HepG2 (cell line): ENCODE measurements around the gene ASXL1. TPM values are rescaled to one million over a fixed set of nuclear protein-coding genes. Genes with fewer than 3 reads are reported as not detected.

Source experiments
- AHDC1 ChIP-seq: sonication (generic); formaldehyde crosslinking; IDR thresholded peaks from 2 replicates; pipeline ENCODE4 v1.5.1; 2020; ENCODE audit warnings: mild to moderate bottlenecking, missing genetic modification reagents, borderline replicate concordance
- ATM ChIP-seq: fragments of 450-650 bp; IDR thresholded peaks from 2 replicates; pipeline ENCODE4 v1.7.1; 2017; ENCODE audit warnings: mild to moderate bottlenecking, borderline replicate concordance
- CENPX ChIP-seq: sonication (generic); formaldehyde crosslinking; IDR thresholded peaks from 2 replicates; pipeline ENCODE4 v1.9.0; 2021; ENCODE audit warnings: mild to moderate bottlenecking, missing genetic modification reagents, moderate library complexity
- NPAS2 ChIP-seq: sonication (generic); formaldehyde crosslinking; IDR thresholded peaks from 2 replicates; pipeline ENCODE4 v1.8.0; 2022; ENCODE audit warnings: mild to moderate bottlenecking, missing genetic modification reagents, borderline replicate concordance
- PBX2 ChIP-seq: IDR thresholded peaks from 2 replicates; pipeline ENCODE4 v1.6.1; 2016; ENCODE audit warnings: control low read depth
- TFDP2 ChIP-seq: sonication (generic); formaldehyde crosslinking; IDR thresholded peaks from 2 replicates; pipeline ENCODE4 v1.4.0; 2020; ENCODE audit warnings: missing genetic modification reagents
- ZFP62 ChIP-seq: sonication (generic); formaldehyde crosslinking; IDR thresholded peaks from 2 replicates; pipeline ENCODE4 v1.4.0; 2020; ENCODE audit warnings: missing genetic modification reagents
- ZKSCAN5 ChIP-seq: sonication (generic); formaldehyde crosslinking; IDR thresholded peaks from 2 replicates; pipeline ENCODE4 v1.5.1; 2020; ENCODE audit warnings: mild to moderate bottlenecking, missing genetic modification reagents
- ZNF564 ChIP-seq: sonication (generic); formaldehyde crosslinking; IDR thresholded peaks from 2 replicates; pipeline ENCODE4 v1.8.1; 2023; ENCODE audit warnings: mild to moderate bottlenecking, missing genetic modification reagents
- ZNF605 ChIP-seq: sonication (generic); formaldehyde crosslinking; IDR thresholded peaks from 2 replicates; pipeline ENCODE4 v1.8.0; 2022; ENCODE audit warnings: mild to moderate bottlenecking, missing genetic modification reagents
- ZNF660 ChIP-seq: sonication (generic); formaldehyde crosslinking; IDR thresholded peaks from 2 replicates; pipeline ENCODE4 v1.5.1; 2020; ENCODE audit warnings: mild to moderate bottlenecking, low read depth, missing genetic modification reagents, borderline replicate concordance
- polyA plus RNA-seq, 8 experiments: library from polyadenylated mRNA; depleted of rRNA in 3 of 8; stranded (reverse) in 7 of 8; unstranded in 1 of 8; fragments of >200 nt; fragmentation: Illumina TruSeq in 4 of 8; extraction: Trizol in 4 of 8; gene quantifications; 2 replicates each; pipeline versions ENCODE4 v1.2.1 to v1.2.3, GENCODE V29; 2011 to 2016; ENCODE audit warnings: low read depth in 4 of 8, missing spikeins in 1 of 8, mixed read lengths in 1 of 8; ENCODE audit not compliant: insufficient read depth in 1 of 8
- total RNA-seq, 5 experiments: library from RNA; depleted of rRNA; stranded (reverse); fragments of >200 nt; fragmentation: Illumina TruSeq; extraction: Trizol; gene quantifications; 2 replicates each; pipeline ENCODE4 v1.2.3, GENCODE V29; 2016; ENCODE audit warnings: low read depth in 1 of 5
- TF ChIP-seq, protein P1 (sequence below): sonication (generic); formaldehyde crosslinking; IDR thresholded peaks from 2 replicates; pipeline ENCODE4 v1.4.0; 2020; ENCODE audit warnings: missing genetic modification reagents, borderline replicate concordance
- TF ChIP-seq, protein P2 (sequence below): sonication (generic); formaldehyde crosslinking; IDR thresholded peaks from 2 replicates; pipeline ENCODE4 v1.5.0; 2020; ENCODE audit warnings: mild to moderate bottlenecking, missing genetic modification reagents, moderate library complexity

Gene ASXL1
- total and polyA plus RNA-seq, 2 of the 13 experiments (the other 11 are each of a cell fraction or from before 2014, with no cell fraction given): 62.1 to 74.8 TPM

DNA sequence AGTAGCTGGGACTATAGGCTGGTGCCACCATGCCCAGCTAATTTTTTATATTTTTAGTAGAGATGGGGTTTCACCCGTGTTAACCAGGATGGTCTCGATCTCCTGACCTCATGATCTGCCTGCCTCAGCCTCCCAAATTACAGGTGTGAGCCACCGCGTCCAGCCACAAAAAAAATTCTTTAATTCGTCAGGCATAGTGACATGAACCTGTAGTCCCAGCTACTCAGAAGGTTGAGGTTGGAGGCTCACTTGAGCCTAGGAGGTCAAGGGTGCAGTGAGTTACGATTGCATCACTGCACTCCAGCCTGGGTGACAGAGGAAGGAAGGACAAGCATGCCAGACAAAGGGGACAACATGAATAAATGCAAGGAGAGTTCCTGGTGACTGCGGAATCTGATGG lies 19.5 kb upstream of the ASXL1 start (continued):
- TF ChIP-seq, protein P1, sequence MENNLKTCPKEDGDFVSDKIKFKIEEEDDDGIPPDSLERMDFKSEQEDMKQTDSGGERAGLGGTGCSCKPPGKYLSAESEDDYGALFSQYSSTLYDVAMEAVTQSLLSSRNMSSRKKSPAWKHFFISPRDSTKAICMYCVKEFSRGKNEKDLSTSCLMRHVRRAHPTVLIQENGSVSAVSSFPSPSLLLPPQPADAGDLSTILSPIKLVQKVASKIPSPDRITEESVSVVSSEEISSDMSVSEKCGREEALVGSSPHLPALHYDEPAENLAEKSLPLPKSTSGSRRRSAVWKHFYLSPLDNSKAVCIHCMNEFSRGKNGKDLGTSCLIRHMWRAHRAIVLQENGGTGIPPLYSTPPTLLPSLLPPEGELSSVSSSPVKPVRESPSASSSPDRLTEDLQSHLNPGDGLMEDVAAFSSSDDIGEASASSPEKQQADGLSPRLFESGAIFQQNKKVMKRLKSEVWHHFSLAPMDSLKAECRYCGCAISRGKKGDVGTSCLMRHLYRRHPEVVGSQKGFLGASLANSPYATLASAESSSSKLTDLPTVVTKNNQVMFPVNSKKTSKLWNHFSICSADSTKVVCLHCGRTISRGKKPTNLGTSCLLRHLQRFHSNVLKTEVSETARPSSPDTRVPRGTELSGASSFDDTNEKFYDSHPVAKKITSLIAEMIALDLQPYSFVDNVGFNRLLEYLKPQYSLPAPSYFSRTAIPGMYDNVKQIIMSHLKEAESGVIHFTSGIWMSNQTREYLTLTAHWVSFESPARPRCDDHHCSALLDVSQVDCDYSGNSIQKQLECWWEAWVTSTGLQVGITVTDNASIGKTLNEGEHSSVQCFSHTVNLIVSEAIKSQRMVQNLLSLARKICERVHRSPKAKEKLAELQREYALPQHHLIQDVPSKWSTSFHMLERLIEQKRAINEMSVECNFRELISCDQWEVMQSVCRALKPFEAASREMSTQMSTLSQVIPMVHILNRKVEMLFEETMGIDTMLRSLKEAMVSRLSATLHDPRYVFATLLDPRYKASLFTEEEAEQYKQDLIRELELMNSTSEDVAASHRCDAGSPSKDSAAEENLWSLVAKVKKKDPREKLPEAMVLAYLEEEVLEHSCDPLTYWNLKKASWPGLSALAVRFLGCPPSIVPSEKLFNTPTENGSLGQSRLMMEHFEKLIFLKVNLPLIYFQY: no peak
- no peak for TF ChIP-seq ATM
- TF ChIP-seq ZNF564: no peak
- TF ChIP-seq ZNF660 (CRISPR knock-in tag): no peak
- TF ChIP-seq, protein P2, sequence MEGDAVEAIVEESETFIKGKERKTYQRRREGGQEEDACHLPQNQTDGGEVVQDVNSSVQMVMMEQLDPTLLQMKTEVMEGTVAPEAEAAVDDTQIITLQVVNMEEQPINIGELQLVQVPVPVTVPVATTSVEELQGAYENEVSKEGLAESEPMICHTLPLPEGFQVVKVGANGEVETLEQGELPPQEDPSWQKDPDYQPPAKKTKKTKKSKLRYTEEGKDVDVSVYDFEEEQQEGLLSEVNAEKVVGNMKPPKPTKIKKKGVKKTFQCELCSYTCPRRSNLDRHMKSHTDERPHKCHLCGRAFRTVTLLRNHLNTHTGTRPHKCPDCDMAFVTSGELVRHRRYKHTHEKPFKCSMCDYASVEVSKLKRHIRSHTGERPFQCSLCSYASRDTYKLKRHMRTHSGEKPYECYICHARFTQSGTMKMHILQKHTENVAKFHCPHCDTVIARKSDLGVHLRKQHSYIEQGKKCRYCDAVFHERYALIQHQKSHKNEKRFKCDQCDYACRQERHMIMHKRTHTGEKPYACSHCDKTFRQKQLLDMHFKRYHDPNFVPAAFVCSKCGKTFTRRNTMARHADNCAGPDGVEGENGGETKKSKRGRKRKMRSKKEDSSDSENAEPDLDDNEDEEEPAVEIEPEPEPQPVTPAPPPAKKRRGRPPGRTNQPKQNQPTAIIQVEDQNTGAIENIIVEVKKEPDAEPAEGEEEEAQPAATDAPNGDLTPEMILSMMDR (CRISPR knock-in tag): no peak
- TF ChIP-seq ZFP62 (CRISPR knock-in tag): no peak
- no peak for TF ChIP-seq ZNF605
- 0 out of 2 replicates have a peak, but pooled peaks have one; percentile 39 for TF ChIP-seq AHDC1 (CRISPR knock-in tag)
- no peak for TF ChIP-seq PBX2 (CRISPR knock-in tag)
- no peak for TF ChIP-seq TFDP2 (CRISPR knock-in tag)
- TF ChIP-seq ZKSCAN5 (CRISPR knock-in tag): no peak
- TF ChIP-seq NPAS2 (CRISPR knock-in tag): no peak
- TF ChIP-seq CENPX (CRISPR knock-in tag): no peak
